ENCODE measurements around the gene RBM23. TPM values are rescaled to one million over a fixed set of nuclear protein-coding genes. Genes with fewer than 3 reads are reported as not detected.

RBM23 gene
- total and polyA plus RNA-seq, 2 of the 8 experiments (the other 6 are each of a cell fraction or from before 2014, with no cell fraction given), result 41.2 to 43.3 TPM

DNA sequence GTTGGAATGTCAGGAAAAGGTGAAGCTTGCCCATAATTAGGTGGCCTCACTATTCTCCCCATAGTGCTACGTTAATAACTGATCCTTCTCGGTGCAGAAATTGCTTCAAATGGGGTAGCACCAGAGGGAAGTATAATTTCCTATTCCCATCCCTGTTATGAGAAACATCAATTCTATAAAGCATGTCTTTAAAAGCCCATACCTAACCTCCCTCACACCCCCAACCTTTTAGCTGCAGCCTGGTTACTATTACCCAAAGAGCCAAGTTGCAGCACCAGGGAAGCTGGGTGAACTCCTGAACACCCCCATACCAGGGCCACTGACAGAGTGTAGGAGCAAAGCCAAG lies 15.2 kb downstream of the RBM23 start (continued):
- TF ChIP-seq GTF2F1 (IDR thresholded peaks at IDR 0.05; ENCODE audit: borderline replicate concordance, low read depth, low read length) (no peak), PHF8 (conservative IDR thresholded peaks at IDR 0.05; ENCODE audit: low read depth, low read length) (no peak), BRCA1 (IDR thresholded peaks at IDR 0.05; ENCODE audit: low read depth, low read length) (no peak), EP300 (IDR thresholded peaks at IDR 0.05; ENCODE audit: borderline replicate concordance in 1 of 2, low read depth in 2 of 2, low read length in 2 of 2) (no peak)
